OCI-LY3 (cell line): Measurements from ENCODE around the gene RUFY3.

Experiments used
- H2AFZ ChIP-seq: fragments of 200-600, 300-600 bp; shearing (Covaris generic); 2 replicates; pipeline ENCODE4 v1.6.0; 2014; ENCODE audit warnings: antibody characterized with exemption, low read depth, low read length
- H3K27ac ChIP-seq: fragments of 200-600, 300-600 bp; sonication (generic); 2 replicates; pipeline ENCODE4 v1.5.1; 2014; ENCODE audit warnings: mild to moderate bottlenecking, low read length, moderate library complexity, mixed read lengths
- H3K27me3 ChIP-seq: fragments of 200-600, 300-600 bp; sonication (generic); 2 replicates; pipeline ENCODE4 v1.6.1; 2014; ENCODE audit warnings: low read depth, low read length, mixed read lengths
- H3K36me3 ChIP-seq: fragments of 200-600, 300-600 bp; sonication (generic); replicated peaks from 2 replicates; pipeline ENCODE3; 2014; ENCODE audit warnings: low read depth, low read length, mixed read lengths
- H3K4me1 ChIP-seq: fragments of 300-600, 200-600 bp; sonication (generic); 2 replicates; pipeline ENCODE4 v1.6.1; 2014; ENCODE audit warnings: low read length, mixed read lengths
- H3K4me2 ChIP-seq: fragments of 200-600, 300-600 bp; sonication (generic); 2 replicates; pipeline ENCODE4 v1.6.1; 2014; ENCODE audit warnings: low read length, mixed read lengths
- H3K4me3 ChIP-seq: fragments of 300-600, 200-600 bp; sonication (generic); 2 replicates; pipeline ENCODE4 v1.5.1; 2014; ENCODE audit warnings: antibody characterized with exemption, mild to moderate bottlenecking, low read length, moderate library complexity
- H3K79me2 ChIP-seq: fragments of 300-600, 200-600 bp; shearing (Covaris generic); 2 replicates; pipeline ENCODE4 v1.6.1; 2014; ENCODE audit warnings: mild to moderate bottlenecking, low read length, mixed read lengths
- H3K9ac ChIP-seq: fragments of 300-600, 200-600 bp; shearing (Covaris generic); 2 replicates; pipeline ENCODE4 v1.6.0; 2014; ENCODE audit warnings: mild to moderate bottlenecking, low read length, moderate library complexity
- H3K9me3 ChIP-seq: fragments of 200-600, 300-600 bp; shearing (Covaris generic); 2 replicates; pipeline ENCODE4 v1.6.1; 2014; ENCODE audit warnings: low read length, mixed read lengths; ENCODE audit not compliant: insufficient read depth
- H4K20me1 ChIP-seq: fragments of 200-600, 300-600 bp; sonication (generic); 2 replicates; pipeline ENCODE4 v1.6.1; 2016; ENCODE audit warnings: low read length, mixed read lengths; ENCODE audit not compliant: insufficient read depth
- CTCF ChIP-seq: fragments of 200-600, 300-600 bp; sonication (generic); IDR thresholded peaks from 2 replicates; pipeline ENCODE4 v1.5.1; 2014; ENCODE audit warnings: antibody characterized with exemption, low read length, low read depth
- EZH2phosphoT487 ChIP-seq: fragments of 200-600 bp; shearing (Covaris generic); IDR thresholded peaks from 2 replicates; pipeline ENCODE4 v1.6.1; 2018; ENCODE audit warnings: antibody characterized with exemption, mixed run types, low read depth

RUFY3 gene

GRCh38 chr4:70721747-70722146, at the start of gene RUFY3:
Gene RUFY3 (plus strand): TSS chr4:70721964. CDS start chr4:70722574, 610 bp downstream.
- Histone ChIP-seq H2AFZ (no peak within 1 kb of the TSS), H3K27me3 (no peaks in the 10 kb centered on the region), H3K9me3 (no peaks in the 10 kb centered on the region), H3K4me2 (peak within 1 kb of the TSS; percentile 20), H3K4me1 (peaks cover 17% of the 10 kb centered on the region), H3K4me3 (no peak within 1 kb of the TSS), H3K27ac (no peak within 1 kb of the TSS), H3K79me2 (peaks cover 44% of the 10 kb centered on the region), H3K9ac (no peak within 1 kb of the TSS), H3K36me3 (no peaks in the 10 kb centered on the region), H4K20me1 (no peaks in the 10 kb centered on the region)
- no peak for TF ChIP-seq EZH2phosphoT487
- TF ChIP-seq CTCF = no peak

- Histone ChIP-seq H3K4me2 (no peak overlapping the region), H3K9me3 (no peaks in the 10 kb centered on the region), H2AFZ (no peak overlapping the region), H3K4me3 (no peak overlapping the region), H3K27ac (no peak overlapping the region), H3K79me2 (no peaks in the 10 kb centered on the region), H3K4me1 (peaks cover 37% of the 10 kb centered on the region), H3K27me3 (no peaks in the 10 kb centered on the region), H4K20me1 (no peaks in the 10 kb centered on the region), H3K36me3 (no peaks in the 10 kb centered on the region), H3K9ac (no peak overlapping the region)
- no peak for TF ChIP-seq EZH2phosphoT487
- TF ChIP-seq CTCF = no peak
Measured at GRCh38 chr4:70674191-70674590, 47.6 kb upstream of the RUFY3 start.

- H3K9me3 ChIP-seq = no peaks in the 10 kb centered on the region
- no peaks in the 10 kb centered on the region for H3K36me3 ChIP-seq
- H3K4me2 ChIP-seq = no peak overlapping the region
- TF ChIP-seq CTCF (no peak), EZH2phosphoT487 (no peak)
- H3K9ac ChIP-seq = no peak overlapping the region
- H4K20me1 ChIP-seq = no peaks in the 10 kb centered on the region
- peaks cover 42% of the 10 kb centered on the region for H3K4me1 ChIP-seq
- no peak overlapping the region for H3K27ac ChIP-seq
- no peaks in the 10 kb centered on the region for H3K27me3 ChIP-seq
- no peaks in the 10 kb centered on the region for H3K79me2 ChIP-seq
- no peak overlapping the region for H3K4me3 ChIP-seq
- no peak overlapping the region for H2AFZ ChIP-seq
Measured at GRCh38 chr4:70674731-70675130, 47.0 kb upstream of the RUFY3 start.

GRCh38 chr4:70676554-70677090, 45.1 kb upstream of the RUFY3 start:
- H2AFZ ChIP-seq = no peak overlapping the region
- no peak overlapping the region for H3K4me3 ChIP-seq
- no peaks in the 10 kb centered on the region for H3K36me3 ChIP-seq
- no peaks in the 10 kb centered on the region for H3K27me3 ChIP-seq
- H3K9ac ChIP-seq = no peak overlapping the region
- no peak overlapping the region for H3K27ac ChIP-seq
- peaks cover 54% of the 10 kb centered on the region for H3K4me1 ChIP-seq
- H3K4me2 ChIP-seq = peak overlapping the region; percentile 37
- H3K79me2 ChIP-seq = no peaks in the 10 kb centered on the region
- no peak for TF ChIP-seq CTCF
- TF ChIP-seq EZH2phosphoT487 = no peak
- H3K9me3 ChIP-seq = no peaks in the 10 kb centered on the region
- no peaks in the 10 kb centered on the region for H4K20me1 ChIP-seq
